GM21528 (cell line): ENCODE measurements around the gene MEF2B.
"Not testable (repeated sequence)": the region's sequence is repeated elsewhere in the genome, so short reads cannot be mapped to it uniquely, and the experiment has no call there.

Experiments
- ATAC-seq: cut with Tn5 transposase; IDR thresholded peaks from one replicate; pipeline ENCODE4 v1.9.1; 2021; ENCODE audit warnings: mild to moderate bottlenecking, moderate library complexity; ENCODE audit not compliant: unreplicated experiment, low FRiP score

The MEF2B gene

DNA sequence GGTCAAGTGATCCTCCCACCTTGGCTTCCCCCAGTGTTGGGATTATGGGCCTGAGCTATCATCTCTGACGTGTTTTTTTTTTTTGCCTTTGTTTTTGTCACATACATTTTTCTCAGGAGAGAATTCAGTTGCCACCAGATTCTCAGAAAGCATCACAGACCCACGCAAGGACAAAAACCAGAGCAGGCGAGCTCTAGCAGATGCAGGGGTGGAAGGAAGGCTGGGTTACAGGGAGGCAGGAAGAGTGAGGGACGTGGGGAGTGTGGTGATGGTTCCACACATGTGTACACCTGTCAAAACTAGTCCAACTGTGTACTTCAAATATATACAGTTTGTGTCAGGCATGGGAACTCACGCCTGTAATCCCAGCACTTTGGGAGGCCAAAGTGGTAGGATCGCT is 36.1 kb downstream of the MEF2B start:
- ATAC-seq, result no peak

DNA sequence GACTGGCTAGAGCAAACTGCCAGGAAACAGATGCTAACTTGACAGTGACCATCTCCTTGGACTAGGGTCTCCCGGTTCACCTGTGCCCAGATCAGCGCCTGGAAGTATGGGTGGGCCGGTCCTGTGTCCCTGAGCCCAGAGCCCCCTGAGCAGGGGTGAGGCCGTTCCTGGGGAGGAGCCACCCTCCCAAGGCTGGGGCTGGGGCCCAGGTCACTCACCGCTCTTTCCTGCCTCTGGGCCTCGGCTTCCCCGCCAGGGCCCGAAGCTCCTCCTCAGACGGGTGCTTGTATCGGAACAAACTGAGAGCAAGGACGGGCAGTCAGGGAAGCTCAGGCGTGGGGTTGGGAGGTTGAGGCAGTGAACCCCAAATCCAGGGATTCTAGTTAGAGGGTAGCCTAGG is 37.2 kb downstream of the MEF2B start:
- no peak for ATAC-seq

DNA sequence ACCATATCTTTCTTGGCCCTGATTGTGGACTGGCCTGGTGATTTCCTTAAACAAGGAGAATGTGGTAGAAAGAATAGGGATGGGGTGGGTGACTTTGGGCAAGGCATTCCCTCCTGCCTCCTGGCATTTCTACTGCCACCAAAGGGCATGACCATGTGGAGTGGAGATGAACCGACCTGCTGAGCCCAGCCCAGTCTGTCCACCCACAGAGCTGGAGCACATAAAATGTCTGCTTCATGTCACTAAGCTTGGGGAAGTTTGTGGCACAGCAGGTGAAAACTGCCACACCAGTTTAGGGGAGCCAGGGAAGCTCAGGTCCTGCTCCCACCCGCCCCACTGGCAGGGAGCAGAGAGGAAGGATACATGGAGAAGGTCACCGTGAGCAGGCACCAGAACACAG is 38.1 kb downstream of the MEF2B start:
- ATAC-seq, result no peak

DNA sequence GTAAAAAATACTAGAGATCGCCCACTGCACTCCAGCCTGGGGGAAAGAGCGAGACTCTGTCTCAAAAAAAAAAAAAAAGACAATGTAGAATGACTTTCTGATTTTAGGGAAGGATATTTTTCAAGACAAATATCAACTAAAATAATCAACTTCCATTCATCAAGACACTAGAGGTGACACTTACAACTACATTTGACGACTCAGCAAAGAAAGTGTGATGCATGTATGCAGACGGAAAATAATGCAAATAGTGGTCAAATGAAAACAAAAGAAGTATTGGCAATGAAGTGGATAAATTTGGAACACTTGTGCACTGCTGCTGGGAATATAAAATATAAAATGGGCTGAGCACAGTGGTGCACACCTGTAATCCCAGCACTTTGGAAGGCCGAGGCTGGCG is 44.0 kb downstream of the MEF2B start:
- no peak for ATAC-seq

DNA sequence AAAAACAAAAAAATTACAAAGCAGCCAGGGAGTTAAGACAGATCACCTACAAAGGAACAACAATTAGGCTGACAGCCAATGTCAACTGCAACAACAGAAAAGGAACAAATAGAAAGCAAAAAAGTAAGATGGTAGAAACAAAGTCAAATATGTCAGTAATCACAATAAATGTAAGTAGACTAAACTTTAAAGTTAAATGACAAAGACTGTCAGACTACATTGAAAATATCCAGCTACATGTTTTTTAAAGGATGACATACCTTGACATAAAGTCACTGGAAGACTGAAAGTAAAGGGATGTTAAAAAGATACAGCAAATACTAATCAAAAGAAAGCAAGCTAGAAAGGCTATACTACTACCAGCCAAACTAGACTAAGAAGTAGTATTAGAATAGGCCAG is 46.7 kb downstream of the MEF2B start:
- ATAC-seq, result no peak

DNA sequence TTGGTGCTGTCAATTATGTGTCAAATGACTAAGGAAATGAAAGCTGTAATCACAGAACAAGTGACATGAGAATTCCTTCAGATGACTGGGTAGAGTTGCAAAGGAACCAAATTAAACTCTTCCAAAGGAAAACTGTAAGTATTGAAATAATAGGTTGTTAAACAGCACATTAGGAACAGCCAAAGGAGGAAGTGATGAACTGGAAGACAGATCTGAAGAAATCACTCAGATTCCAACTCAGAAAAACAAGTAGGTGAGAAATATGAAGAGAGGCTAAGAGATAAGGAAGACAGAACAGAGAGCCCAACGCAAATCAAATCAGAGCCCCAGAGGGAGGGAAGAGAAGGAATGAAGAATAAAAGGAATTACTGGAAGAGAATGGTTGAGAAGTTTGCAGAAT is 47.2 kb downstream of the MEF2B start:
- no peak for ATAC-seq

DNA sequence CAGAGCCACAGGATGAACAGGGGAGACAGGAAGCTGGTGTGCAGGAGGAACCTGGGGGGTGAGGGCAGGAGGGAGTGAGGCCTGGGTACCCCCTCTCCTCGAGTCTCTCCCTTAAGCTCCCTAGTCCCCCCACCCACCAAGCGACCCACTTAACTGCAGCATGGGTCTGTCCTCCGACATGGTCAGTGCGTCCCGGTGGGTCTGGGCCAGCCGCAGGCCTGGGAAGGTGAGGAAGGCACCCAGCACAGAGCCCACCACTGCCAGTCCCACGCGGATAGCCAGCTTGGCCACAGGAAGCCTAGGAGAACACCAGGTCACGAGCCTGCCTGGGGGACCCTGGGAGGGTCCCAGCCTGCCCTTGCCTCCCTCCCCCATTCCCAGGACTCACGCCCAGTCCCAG is 48.7 kb downstream of the MEF2B start:
- no peak for ATAC-seq

DNA sequence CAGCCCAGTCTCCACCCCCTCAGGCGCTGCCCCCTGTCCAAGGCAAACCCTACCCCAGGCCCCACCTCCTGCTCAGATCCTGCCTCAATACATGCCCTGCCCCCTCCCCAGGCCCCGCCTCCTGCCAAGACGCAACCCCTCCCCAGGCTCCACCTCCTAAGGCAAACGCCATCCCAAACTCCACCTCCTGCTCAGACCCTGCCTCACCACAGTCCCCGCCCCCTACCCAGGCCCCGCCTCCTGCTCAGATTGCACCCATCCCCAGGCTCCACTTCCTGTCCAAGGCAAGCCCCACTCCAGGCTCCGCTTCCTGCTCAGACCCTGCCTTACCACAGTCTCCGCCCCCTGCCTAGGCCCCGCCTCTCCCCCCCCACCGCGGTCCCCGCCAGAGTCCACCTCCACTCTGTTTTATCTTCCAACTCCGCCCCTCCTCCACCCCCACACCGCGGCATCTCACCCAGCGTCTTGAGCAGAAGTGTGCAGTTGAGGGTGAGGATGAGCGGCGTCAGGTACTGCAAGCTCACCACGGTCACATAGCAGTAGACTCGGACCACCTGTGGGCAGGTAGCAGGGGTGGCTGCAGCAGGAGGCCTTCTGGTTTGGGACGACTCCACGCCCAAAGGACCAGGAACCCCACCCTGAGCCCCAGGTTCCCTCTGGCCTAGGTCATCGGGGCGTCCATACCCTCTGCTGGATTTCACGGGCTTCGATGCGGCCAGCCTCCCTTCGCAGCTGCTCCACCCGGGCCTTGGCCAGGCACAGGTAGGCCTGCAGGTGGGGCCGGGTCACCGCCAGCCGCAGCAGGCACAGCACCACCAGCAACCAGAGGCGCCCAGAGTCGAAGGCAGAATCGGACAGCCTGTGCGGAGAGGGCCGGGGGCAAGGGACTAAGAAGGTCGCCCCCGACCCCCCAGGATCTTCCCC is 49.5 kb downstream of the MEF2B start:
- ATAC-seq, result no peak

DNA sequence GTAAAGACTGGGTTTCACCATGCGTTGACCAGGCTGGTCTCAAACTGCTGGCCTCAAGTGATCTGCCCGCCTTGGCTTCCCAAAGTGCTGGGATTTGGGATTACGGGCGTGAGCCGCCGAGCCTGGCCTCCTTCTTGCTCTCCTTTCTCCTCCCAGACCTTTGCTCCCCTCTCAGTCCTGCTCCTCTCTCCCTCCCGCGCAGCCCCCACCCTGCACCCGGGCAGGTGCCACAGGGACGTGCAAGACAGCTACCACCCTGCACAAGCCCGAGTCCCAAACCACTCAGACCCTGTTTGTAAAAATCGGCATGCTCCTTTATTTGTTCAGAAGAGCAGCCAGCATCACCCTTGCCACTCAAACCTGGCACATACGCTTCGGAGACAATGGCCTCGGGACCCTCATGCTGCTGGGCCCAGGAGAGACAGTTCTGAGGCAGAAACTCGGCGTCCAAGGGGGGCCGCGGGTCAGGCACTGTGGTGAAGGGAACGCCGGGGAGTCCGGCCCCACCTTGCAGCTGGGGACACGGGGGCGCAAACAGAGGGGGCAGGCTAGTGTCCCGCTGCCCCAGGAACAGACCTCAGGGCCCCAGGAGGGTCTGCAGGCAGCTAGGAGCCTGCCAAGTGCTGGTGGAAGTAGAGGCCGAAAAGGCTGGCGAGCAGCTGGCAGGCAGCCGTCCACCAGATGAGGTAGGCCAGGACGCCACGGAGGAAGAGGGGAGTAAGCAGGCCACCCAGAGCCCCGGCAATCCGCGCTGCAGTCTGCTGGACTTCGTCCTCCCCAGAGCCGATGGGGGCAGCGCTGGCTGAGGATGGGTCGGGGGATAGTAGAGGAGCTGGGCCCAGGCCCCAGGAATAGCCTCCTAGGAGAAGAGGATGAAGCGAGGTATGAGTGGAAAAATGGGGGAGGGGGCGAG is 50.5 kb downstream of the MEF2B start:
- ATAC-seq, result no peak

DNA sequence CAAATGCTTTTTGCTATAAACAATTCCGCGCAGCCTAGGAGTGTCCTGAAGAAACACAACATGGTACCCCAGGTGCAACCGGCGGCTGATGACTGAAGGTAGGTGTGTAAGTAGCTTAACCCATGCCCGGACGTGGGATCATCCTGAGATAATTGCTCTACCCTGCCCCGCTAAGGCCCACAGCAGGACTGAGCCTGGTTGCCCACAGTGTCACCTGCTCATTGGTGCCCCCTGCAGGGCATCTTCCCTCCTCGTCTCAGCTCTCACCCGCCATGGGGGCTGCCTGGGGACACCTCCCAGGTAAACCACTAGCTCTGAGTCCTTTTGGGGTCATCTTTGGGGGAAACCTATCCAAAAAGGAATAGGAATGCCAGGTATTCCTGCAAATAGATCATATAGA is 54.1 kb downstream of the MEF2B start:
- no peak for ATAC-seq

DNA sequence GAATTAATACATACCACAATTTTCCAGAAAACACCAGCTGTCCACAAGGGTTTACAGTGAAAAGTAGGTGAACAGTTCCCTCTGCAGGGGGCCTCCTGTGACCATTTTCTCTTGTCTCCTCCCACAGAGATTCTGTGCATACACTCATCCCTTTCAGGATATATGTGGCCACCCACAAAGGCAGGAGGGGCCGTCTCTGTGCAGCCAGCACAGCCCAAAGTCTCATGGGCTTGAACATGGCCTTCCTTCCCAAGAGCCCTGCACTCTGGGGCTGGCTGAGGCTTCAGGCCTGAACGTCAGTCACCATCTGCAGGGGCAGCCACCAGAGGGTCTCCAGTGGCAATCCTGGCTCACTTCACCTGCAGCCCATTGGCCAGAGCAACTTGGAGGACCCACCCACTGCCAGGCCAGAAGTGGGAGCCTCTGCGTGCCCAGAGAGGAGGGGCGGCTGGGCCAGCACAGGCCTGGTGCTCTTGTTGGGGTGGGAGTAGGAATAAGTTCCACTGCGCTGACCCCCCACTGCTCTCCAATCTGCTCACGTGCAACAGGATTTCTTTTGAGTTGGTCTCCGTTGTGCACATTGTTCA is 56.9 kb downstream of the MEF2B start:
- no peak for ATAC-seq

DNA sequence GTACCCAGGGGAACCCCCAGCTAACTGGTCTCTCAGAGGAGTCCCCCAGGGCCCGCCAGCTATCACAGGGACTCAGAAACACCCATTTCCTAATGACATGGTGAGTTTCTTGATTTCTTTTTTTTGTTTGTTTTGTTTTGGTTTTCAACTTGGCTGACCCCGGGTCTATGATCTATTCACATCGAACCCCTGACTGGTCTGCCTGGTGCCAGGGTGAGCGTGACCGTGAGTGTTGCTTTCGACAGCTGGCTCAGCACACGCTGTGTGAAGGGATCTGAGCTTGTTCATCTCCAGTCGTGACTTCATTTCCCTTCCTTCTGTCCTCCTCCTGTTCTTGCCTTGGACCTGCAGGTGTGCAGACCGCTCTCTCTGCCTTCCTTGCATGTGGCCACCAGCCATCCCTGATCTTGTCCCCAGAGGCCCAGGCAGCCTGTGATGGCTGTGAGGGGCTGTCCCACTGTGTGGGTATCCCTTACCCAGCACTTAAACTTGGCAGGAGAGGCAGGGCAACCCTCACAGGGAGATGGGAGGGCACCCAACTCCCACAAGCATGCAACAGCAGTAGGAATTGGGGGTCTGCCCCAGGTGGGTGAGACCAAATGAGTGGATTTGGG is 58.0 kb downstream of the MEF2B start:
- no peak for ATAC-seq

DNA sequence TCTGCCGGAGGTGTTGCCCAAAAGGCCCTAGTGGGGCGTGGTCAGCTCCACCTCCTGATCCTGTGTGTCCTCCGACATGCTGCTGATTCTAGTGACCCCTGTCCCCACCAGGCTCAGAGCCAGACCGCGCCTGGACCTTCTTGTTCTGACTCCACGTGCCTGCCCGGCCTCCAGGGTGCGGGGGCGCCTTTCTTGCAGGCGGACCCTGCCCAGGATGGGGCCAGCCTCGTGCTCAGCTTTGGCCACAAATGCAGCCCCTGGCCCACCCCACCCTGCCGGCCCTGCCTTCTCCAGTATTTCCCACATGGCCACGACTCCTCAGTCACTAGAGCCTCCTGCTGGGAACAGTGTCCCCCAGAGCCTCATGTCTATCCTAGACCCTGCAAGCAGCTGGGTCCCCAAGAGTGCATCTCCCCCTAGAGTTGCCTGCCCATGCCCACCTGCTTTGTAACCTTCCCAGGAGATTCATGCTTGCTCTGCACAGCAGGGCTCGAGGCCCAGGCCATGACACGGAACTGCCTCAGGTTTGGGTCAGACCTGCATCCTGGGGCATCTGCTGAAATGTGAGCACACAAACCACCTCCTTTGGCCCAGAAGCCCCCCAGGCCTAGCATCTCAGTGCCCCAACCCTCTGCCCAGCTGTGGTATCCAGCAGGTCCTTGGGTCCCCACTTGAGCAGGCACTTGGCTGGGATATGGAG is 58.8 kb downstream of the MEF2B start:
- no peak for ATAC-seq

DNA sequence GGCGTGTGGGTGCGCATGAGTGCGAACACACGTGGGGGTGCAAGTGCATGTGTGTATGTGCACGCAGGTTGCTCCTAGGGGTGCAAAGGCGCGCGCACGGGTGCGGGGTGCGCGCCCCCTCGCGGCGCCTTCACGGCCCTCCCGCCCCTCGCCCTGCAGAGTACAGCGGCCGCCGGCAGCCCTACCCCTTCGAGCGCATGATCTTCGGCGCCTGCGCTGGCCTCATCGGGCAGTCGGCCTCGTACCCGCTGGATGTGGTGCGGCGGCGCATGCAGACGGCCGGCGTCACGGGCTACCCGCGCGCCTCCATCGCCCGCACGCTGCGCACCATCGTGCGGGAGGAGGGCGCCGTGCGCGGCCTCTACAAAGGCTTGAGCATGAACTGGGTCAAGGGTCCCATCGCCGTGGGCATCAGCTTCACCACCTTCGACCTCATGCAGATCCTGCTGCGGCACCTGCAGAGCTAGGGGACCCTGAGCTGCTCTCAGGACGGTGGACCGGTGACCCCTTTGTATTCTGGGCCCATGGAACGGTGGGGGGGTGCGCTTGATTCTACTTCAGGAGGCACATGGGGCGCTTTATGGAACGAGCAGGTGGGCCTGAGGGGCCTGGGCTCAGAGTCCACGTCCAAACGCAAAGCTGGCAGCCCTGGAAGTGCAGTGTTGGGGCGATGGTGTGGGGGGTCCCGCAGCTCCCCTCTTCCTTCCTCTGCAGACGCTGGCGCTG is 59.5 kb downstream of the MEF2B start:
- no peak for ATAC-seq

DNA sequence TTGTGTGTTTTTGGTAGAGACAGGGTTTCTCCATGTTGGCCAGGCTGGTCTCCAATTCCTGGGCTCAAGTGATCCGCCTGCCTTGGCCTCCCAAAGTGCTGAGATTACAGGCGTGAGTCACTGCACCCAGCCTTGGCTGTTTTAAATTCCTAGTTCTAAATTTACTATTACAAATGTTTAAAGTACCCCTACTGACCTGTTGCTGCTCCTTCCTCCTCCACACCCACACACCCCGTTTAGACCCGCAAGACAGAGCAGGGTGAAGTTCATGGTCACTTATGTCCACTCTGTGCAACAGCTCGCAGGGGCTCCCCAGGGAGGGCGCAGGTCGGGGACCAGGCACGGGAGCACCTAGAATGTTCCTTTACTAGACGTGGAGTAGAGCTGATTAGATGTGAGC is 60.5 kb downstream of the MEF2B start:
- no peak for ATAC-seq

DNA sequence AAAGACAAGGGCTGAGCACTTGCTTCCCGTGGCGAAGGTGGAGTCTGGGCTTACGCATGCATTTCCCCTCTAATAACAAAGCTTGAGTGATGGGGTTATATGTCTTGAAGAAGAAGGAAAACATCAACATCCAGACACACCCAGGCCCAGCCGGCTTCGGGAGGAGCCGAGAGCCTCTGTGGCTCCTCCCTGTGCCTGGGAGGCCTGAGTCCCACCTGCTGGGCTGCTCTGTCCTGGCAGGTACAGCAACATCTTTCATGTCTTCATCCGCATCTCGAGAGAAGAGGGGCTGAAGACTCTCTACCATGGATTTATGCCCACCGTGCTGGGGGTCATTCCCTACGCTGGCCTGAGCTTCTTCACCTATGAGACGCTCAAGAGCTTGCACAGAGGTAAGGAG is 62.4 kb downstream of the MEF2B start:
- ATAC-seq, result no peak

DNA sequence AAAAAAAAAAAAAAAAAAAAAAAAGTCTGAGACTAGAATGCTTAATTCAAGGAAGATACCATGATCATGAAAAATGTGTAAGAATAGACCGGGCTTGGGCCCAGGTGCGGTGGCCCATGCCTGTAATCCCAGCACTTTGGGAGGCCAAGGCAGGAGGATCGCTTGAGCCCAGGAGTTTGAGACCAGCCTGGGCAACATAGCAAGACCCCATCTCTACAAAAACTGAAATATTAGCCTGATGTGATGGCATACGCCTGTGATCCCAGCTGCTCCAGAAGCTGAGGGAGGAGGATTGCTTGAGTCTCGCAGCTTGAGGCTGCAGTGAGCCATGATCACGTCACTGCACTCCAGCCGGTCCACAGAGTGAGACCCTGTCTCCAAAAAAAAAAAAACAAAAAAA is 63.1 kb downstream of the MEF2B start:
- not testable (repeated sequence) for ATAC-seq

DNA sequence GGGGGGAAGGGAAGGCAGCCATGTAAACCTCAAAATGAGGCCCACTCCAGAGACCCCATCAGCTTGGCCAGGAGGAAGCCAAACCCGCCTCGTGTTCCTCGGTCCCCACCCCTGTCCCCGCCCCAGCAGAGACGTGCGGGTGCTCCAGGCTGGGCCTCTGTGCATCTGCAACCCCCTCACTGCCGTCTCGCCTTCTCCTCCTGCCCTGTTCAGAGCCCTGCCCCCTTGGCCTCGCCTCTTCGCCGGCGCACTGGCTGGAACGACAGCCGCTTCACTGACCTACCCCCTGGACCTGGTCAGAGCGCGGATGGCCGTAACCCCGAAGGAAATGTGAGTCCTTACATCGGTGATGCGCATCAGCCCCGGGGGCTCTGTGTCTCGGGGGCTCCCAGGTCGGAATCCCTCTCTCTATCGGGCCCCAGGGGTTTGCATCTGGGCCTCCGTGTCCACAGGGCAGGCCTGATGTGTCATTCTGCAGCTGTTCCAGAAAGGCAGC is 64.0 kb downstream of the MEF2B start:
- ATAC-seq, result no peak

DNA sequence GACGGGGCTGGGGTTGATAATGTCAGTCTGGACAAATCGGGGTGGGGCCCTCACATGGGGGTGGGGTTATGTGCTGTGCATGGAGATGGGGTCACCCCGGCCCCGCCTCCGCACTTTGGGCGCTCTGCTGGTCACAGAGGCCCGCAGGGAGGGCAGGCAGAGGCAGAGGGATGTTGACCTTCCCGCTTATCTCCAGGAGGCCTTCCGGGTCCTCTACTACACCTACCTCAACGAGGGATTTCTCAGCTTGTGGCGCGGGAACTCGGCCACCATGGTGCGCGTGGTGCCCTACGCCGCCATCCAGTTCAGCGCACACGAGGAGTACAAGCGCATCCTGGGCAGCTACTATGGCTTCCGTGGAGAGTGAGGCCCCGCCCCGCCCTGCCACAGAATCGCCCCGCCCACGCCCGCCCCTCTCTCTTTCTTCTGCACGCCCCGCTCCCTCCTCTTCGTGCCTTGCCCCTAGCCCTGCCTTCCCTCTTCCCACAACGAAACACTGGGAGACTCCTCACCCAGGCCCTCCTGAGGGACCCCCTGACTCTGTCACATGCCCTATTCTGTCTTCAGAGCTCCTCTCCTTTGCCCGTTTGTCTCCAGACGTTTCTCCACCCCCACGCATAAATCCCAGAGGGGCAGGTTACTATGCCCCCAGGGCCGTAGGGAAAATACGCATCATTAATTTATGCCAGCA is 64.6 kb downstream of the MEF2B start:
- ATAC-seq, result no peak
